GM10248 (cell line): Measurements from ENCODE around the gene SLC25A13.

Source experiments
- CTCF ChIA-PET: fragments of 300-600 bp; sonication (Branson Sonifier 250); formaldehyde crosslinking; extraction: SDS; loops from one replicate; lab custom pipeline; 2021; ENCODE audit warnings: antibody characterized with exemption; lab: Yijun Ruan, JAX
- POLR2A ChIA-PET: fragments of 350-650 bp; sonication (Branson Sonifier 250); formaldehyde crosslinking; extraction: SDS; loops from one replicate; lab custom pipeline; 2020; ENCODE audit warnings: antibody characterized with exemption; lab: Yijun Ruan, JAX
- DNase-seq: peaks from one replicate; pipeline ENCODE4 v3.0.0; 2012; ENCODE audit errors: extremely low spot score
- CTCF ChIP-seq: IDR thresholded peaks from 2 replicates; pipeline ENCODE4 v1.5.1; 2012; ENCODE audit warnings: mild to moderate bottlenecking, low read depth; ENCODE audit errors: extremely low read depth, missing control alignments, control extremely low read depth

The SLC25A13 gene

GRCh38 chr7:96097835-96098234 lies 224.1 kb downstream of the SLC25A13 start:
- POLR2A ChIA-PET = no interaction called here
- no peak for TF ChIP-seq CTCF
- no peak for DNase-seq
- CTCF ChIA-PET = interaction anchor here (1.3 kb wide), 1 partner anchor 11 kb away, joined by 3 read pairs; no protein-coding TSS in a partner anchor

GRCh38 chr7:96093435-96093834 lies 228.5 kb downstream of the SLC25A13 start:
- ChIA-PET POLR2A (no interaction called here), CTCF (no interaction called here)
- DNase-seq = no peak
- TF ChIP-seq CTCF = no peak

- DNase-seq = no peak
- TF ChIP-seq CTCF = no peak
- ChIA-PET POLR2A (no interaction called here), CTCF (no interaction called here)
Observed at GRCh38 chr7:96090756-96091155, 231.1 kb downstream of the SLC25A13 start.

- no peak for TF ChIP-seq CTCF
- no peak for DNase-seq
- POLR2A ChIA-PET = no interaction called here
- CTCF ChIA-PET = no interaction called here
Observed at GRCh38 chr7:96089511-96089910, 232.4 kb downstream of the SLC25A13 start.

GRCh38 chr7:96088579-96088978 lies 233.3 kb downstream of the SLC25A13 start:
- POLR2A ChIA-PET = no interaction called here
- no peak for TF ChIP-seq CTCF
- CTCF ChIA-PET = interaction anchor here (2.4 kb wide), 1 partner anchor 11 kb away, joined by 6 read pairs; no protein-coding TSS in a partner anchor

GRCh38 chr7:96085953-96086352 lies 235.9 kb downstream of the SLC25A13 start:
- ChIA-PET POLR2A (no interaction called here), CTCF (interaction anchor here (1.0 to 2.4 kb wide), 3 partner anchors 9 to 30 kb away, joined by 3 to 6 read pairs (median 4); no protein-coding TSS in a partner anchor)
- no peak for TF ChIP-seq CTCF
- no peak for DNase-seq

More at GRCh38 chr7:96088579-96088978, 233.3 kb downstream of the SLC25A13 start:
- no peak for DNase-seq
